ENCODE data around the gene PTPDC1.

PTPDC1 gene

GRCh38 chr9:94147776-94148175 is 63.5 kb downstream of the PTPDC1 start:
- DNase-seq = no peak

GRCh38 chr9:94148419-94148818 is 64.2 kb downstream of the PTPDC1 start:
- no peak for DNase-seq

- no peak for DNase-seq
These were observed 65.4 kb downstream of the PTPDC1 start for GRCh38 chr9:94149696-94150095.

GRCh38 chr9:94150279-94150828 is 66.1 kb downstream of the PTPDC1 start:
- DNase-seq = no peak

GRCh38 chr9:94150890-94151650 is 66.8 kb downstream of the PTPDC1 start:
- DNase-seq = no peak

DNA sequence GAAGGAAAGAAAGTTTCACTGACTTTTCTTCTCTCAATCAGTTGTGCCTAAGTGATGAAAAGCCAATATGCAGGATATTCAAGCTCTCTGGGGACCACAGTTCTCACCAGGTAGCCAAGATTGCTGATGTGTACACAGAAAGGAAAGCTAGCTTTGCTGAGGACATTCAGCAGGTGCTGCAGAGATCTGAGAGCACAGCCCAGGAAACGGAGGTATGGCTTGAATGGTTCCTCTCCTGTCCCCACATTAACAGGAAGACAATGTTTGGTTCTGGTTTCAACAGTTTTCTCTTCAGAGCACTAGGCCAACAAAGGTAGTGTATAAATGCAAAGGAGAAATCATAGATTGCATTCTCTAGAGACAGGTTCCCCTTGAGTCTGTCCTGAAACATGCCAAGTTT is 69.6 kb downstream of the PTPDC1 start:
- no peak for DNase-seq

- no peak for DNase-seq
These were observed 72.2 kb downstream of the PTPDC1 start for GRCh38 chr9:94156348-94157049.

DNA sequence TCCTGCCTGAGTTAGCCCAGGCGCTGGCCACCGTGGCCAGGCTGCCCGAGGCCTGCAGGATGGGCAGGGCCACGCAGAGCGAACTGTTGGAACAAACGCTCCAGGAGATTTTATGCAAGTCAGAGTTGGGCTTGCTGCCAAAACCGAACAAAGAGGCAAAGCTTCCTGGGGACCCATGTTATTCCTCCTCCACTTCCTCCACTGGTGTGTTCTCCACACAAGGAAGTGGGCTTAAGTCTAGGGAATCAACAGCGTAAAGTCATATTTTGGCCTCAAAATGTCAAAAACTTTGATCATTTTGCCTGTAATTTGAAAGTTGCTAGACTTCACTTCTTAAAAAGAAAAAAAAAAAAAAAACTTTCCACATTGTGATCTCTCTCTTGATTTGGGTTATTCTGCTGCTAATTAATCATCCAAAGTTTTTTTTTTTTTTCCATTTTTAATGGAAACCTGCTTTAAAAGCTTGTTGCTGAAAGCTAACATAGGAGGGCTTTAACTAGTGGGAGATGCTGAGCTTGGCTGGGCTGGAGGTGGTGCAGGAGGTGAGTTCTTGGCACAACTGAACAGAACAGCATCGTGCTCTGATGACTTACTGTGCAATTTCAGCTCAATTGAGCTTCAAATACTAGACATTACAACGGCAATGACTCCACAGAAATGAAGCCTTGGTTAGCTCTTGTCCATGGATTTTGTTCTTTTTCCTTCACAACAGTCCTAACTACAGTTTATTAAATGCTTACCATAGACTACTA is 73.0 kb downstream of the PTPDC1 start:
- DNase-seq = peak; percentile 86
